GM12874 (cell line): ENCODE results near the gene CSTF3.

ENCODE experiments used
- CTCF ChIP-seq: IDR thresholded peaks from 2 replicates; pipeline ENCODE4 v1.5.1; 2011; ENCODE audit warnings: low read depth, mild to moderate bottlenecking, control low read depth, low read length, moderate library complexity; ENCODE audit not compliant: insufficient read depth

The CSTF3 gene

GRCh38 chr11:33060271-33060670 lies 101.0 kb downstream of the CSTF3 start:
- no peak for TF ChIP-seq CTCF

DNA sequence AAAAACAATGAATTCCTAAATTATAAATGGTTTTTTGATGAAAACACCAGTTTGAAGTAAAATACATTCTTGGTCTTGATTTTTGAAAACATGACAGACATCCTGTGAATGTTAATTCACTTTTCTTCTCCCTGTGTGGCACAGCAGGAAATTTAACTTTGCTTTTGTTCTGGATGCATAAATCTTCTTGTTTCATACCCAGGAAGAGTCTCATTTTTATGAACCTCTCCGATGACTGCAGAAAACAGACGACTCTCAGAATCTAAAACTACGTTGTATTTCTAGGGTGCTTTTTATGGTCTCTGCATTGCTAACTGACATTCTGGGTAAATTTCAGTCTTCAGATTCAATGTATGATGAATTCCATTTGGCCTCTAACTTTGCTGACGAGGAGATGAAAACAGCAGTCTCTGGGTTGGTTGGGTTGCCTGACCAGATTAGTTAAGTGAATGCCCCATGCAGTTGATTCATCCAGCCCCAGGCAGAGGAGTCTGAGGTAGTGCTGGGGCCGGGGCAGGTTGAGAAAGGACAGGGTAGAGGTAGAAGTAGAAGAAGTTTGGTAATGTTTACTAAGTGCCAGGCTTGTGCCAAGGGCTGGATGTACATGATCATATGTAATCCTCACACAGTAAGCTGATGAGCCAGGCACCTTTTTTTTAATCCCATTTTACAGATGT lies 101.8 kb downstream of the CSTF3 start:
- TF ChIP-seq CTCF, result no peak

GRCh38 chr11:33057284-33057683 lies 104.0 kb downstream of the CSTF3 start:
- TF ChIP-seq CTCF, result no peak

DNA sequence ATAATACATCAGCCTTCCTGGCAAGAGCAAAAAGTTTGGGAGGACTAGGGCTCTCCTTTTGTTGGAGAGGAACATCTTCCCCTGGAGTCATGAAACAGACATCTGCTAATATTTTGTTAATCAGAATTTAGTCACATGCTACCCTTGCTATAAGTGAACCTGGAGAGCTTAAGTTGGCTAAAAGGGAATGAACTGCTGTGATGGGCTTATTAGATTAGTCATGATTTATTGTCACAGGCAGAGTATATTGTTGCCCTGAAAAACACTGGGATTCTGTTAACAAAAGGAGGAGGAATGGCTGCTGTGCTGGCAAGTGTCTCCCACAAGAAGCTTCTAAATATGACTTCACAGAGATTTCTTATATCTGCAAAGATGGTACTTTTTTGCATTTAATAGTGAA lies 105.9 kb downstream of the CSTF3 start:
- TF ChIP-seq CTCF, result no peak

- no peak for TF ChIP-seq CTCF
Observed at GRCh38 chr11:33052231-33052630, 109.0 kb downstream of the CSTF3 start.

DNA sequence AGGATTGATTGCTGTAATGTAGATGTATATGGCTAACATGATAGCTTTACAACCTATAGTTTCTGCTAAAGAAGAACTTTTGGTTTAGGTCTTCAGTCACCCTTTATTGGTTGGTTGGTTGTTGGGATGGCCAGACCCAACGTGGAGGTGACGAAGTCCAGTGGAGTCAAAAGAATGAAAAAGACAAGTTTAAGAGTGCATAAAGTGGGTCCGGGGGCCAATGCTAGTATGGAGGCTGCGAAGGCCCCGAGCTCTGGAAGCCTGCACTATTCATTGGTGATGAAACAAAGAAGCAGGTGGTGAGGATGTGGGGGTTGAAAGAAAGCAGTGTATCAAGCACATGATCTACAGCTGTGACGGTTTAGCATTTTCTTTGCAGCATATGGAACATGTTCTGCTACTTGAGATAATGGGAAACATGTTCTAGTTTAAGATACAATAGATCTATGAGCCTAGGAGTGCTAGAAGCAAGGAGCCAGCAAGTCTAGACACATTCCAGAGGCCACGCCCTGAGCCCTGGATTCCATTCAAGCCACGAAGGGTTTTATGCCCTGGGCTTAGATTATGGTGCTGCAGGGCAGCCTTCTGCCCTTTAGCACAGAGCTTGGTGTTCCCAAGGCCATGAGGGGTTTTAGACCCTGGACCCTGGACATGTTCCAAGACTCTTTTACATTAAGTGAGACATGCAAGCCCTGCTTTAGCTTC lies 115.6 kb downstream of the CSTF3 start:
- no peak for TF ChIP-seq CTCF

DNA sequence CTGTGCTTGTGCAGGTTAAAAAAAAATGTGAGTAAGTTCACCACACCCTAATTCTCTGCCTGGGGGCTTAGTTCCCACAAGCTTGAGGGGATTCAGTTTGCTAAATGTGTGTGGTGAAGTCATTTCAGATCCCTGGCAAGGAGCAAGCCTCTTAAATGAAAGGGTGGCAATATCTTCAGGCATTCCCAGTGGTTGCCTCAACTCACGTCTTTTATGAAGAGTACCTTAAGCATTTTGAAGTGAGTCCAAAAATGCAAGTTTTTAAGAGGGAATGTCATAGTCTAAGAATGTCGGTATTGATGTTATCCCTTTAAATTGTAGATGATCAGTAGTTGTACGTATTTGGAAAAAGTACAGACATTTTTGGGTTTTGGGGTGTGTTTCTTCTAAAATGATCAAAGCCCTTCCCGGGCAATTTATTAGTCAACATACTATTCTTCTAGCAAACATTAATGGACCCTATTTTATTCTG lies 117.0 kb downstream of the CSTF3 start:
- no peak for TF ChIP-seq CTCF
